ENCODE data around the gene PRPF6. TPM values are rescaled to one million over a fixed set of nuclear protein-coding genes. Genes with fewer than 3 reads are reported as not detected.
A peak's percentile ranks its signal among the peaks of the same experiment; 100 is the strongest.

The PRPF6 gene
- total and polyA plus RNA-seq, 10 donors: 39.9 to 71.1 (median 60.8) TPM

GRCh38 chr20:63963784-63964301, 17.1 kb upstream of the PRPF6 start:
- peaks cover 0 to 7% (median 0%) of the 10 kb centered on the region in 8 donors for H3K9me3 ChIP-seq
- no peaks in the 10 kb centered on the region for H3K27me3 ChIP-seq (replicated peaks in 1 of 7)
- peaks cover 6 to 12% (median 7%) of the 10 kb centered on the region in 6 donors for H3K4me1 ChIP-seq
- intact Hi-C loops (cut with DNase I; ENCODE audit: low total_unique reads): no loop called here
- no peak overlapping the region for H3K27ac ChIP-seq
- no peak for TF ChIP-seq CTCF (IDR thresholded peaks at IDR 0.05 in 8 of 11, conservative IDR thresholded peaks at IDR 0.05 in 3 of 11)
- no peak for TF ChIP-seq POLR2AphosphoS5 (IDR thresholded peaks at IDR 0.05)
- TF ChIP-seq POLR2A (IDR thresholded peaks at IDR 0.05): no peak
- DNase-seq: peak; percentile 71
- peaks cover 0 to 83% (median 56%) of the 10 kb centered on the region in 6 donors for H3K36me3 ChIP-seq
- 90 to 96% (median 94%) methylated on average over 7 to 16 of the region's 16 CpGs for WGBS, 5 donors
- H3K4me3 ChIP-seq: no peak overlapping the region

- no peaks in the 10 kb centered on the region for H3K27me3 ChIP-seq (replicated peaks in 1 of 7)
- H3K9me3 ChIP-seq: peaks cover 0 to 7% (median 0%) of the 10 kb centered on the region in 8 donors
- WGBS, 5 donors: 94 to 98% (median 96%) methylated on average over 14 to 16 of the region's 16 CpGs
- DNase-seq: peak; percentile 73
- peaks cover 9 to 16% (median 11%) of the 10 kb centered on the region in 6 donors for H3K4me1 ChIP-seq
- peaks cover 0 to 77% (median 52%) of the 10 kb centered on the region in 6 donors for H3K36me3 ChIP-seq
- intact Hi-C loops (cut with DNase I; ENCODE audit: low total_unique reads): no loop called here
- no peak overlapping the region for H3K27ac ChIP-seq
- peak in 1 of 3 donors; percentile 26 for TF ChIP-seq POLR2AphosphoS5 (IDR thresholded peaks at IDR 0.05)
- no peak for TF ChIP-seq POLR2A (IDR thresholded peaks at IDR 0.05)
- no peak overlapping the region for H3K4me3 ChIP-seq
These were observed 16.5 kb upstream of the PRPF6 start for GRCh38 chr20:63964412-63964811.

- Histone ChIP-seq H3K27ac (no peak overlapping the region), H3K4me3 (no peak overlapping the region), H3K9me3 (peaks cover 0 to 7% (median 0%) of the 10 kb centered on the region in 8 donors), H3K36me3 (peaks cover 0 to 58% (median 40%) of the 10 kb centered on the region in 6 donors), H3K4me1 (peaks cover 11 to 32% (median 17%) of the 10 kb centered on the region in 6 donors), H3K27me3 (replicated peaks in 1 of 7) (peaks cover 0 to 3% (median 0%) of the 10 kb centered on the region in 7 donors)
- peak; percentile 69 for DNase-seq
- intact Hi-C loops (cut with DNase I; ENCODE audit: low total_unique reads): no loop called here
- no peak for TF ChIP-seq CTCF (IDR thresholded peaks at IDR 0.05 in 8 of 11, conservative IDR thresholded peaks at IDR 0.05 in 3 of 11)
- no peak for TF ChIP-seq POLR2AphosphoS5 (IDR thresholded peaks at IDR 0.05)
- TF ChIP-seq POLR2A (IDR thresholded peaks at IDR 0.05): no peak
- WGBS, 5 donors: 94 to 98% (median 97%) methylated on average over 16 to 27 of the region's 27 CpGs
These were observed 14.6 kb upstream of the PRPF6 start for GRCh38 chr20:63966172-63966943.

GRCh38 chr20:63966944-63967322, 14.0 kb upstream of the PRPF6 start:
- Histone ChIP-seq H3K4me3 (no peak overlapping the region), H3K4me1 (peaks cover 11 to 38% (median 22%) of the 10 kb centered on the region in 6 donors), H3K27me3 (replicated peaks in 1 of 7) (peaks cover 0 to 3% (median 0%) of the 10 kb centered on the region in 7 donors), H3K27ac (no peak overlapping the region), H3K9me3 (peaks cover 0 to 7% (median 0%) of the 10 kb centered on the region in 8 donors), H3K36me3 (peaks cover 0 to 52% (median 34%) of the 10 kb centered on the region in 6 donors)
- peak; percentile 58 for DNase-seq
- TF ChIP-seq CTCF (IDR thresholded peaks at IDR 0.05 in 8 of 11, conservative IDR thresholded peaks at IDR 0.05 in 3 of 11): no peak
- no peak for TF ChIP-seq POLR2A (IDR thresholded peaks at IDR 0.05)
- TF ChIP-seq POLR2AphosphoS5 (IDR thresholded peaks at IDR 0.05): no peak
- WGBS, 5 donors: 94 to 99% (median 97%) methylated on average over 9 to 13 of the region's 13 CpGs
- intact Hi-C loops (cut with DNase I; ENCODE audit: low total_unique reads): no loop called here

All from spleen (tissue), 11 donors.